ES-I3 (cell line): Measurements from ENCODE around the gene TTC9B.

Source experiments
- H3K36me3 ChIP-seq: 2 replicates; pipeline ENCODE4 v1.6.1; 2013; ENCODE audit warnings: mild to moderate bottlenecking, low read length, control low read depth, moderate library complexity; ENCODE audit not compliant: insufficient read depth
- H3K4me1 ChIP-seq: 2 replicates; pipeline ENCODE4 v1.6.1; 2013; ENCODE audit warnings: mild to moderate bottlenecking, control low read depth, low read length; ENCODE audit not compliant: insufficient read depth
- H3K9ac ChIP-seq: 2 replicates; pipeline ENCODE4 v1.6.1; 2013; ENCODE audit warnings: low read depth, mild to moderate bottlenecking, low read length, moderate library complexity
- H3K9me3 ChIP-seq: 2 replicates; pipeline ENCODE4 v1.6.1; 2013; ENCODE audit warnings: mild to moderate bottlenecking, low read length, moderate library complexity; ENCODE audit not compliant: control insufficient read depth, insufficient read depth

Gene TTC9B

DNA sequence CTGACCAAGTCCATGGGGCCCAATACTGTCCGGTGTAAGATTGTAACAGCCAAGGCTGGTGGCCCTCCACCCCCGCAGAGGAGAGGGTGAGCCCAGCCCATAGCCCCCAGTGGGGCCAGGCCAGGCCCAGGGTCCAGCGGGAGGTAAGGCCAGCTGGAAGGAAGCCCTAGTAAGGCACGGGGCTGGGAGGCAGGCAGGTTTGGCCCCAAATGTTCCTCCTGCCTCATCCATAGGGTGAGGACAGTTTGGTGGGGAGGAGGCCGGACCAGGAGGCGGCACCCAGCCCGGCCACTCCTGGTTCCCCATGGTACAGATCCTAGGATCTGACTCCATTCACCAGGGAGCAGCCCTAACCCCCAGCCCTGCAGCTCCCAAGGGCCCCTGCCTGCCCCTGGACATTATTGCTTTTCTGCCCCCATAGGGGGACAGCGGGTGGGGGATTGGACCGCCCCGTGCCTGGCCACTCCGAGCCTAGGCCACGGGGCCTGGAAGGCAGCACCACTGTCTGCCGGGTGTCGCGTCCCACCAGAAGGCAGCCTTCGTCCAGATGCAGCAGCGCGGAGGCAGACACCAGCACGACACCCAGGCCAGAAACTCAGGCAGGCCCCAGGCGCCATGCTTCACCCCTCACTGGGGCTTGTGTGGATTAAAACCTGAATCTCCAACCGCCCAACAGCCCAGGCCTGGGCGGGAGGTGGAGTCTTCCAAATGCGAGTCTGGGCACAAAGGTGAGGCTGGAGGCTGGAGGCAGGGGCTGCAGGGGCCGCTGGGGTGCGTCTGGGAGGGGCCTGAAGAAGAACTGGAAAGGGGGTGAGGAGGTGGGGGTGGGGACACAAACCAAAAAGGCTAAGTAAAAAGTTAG lies 15.0 kb upstream of the TTC9B start:
- Histone ChIP-seq H3K9me3 (no peaks in the 10 kb centered on the region), H3K36me3 (no peaks in the 10 kb centered on the region), H3K9ac (no peak overlapping the region), H3K4me1 (peaks cover 25% of the 10 kb centered on the region)

DNA sequence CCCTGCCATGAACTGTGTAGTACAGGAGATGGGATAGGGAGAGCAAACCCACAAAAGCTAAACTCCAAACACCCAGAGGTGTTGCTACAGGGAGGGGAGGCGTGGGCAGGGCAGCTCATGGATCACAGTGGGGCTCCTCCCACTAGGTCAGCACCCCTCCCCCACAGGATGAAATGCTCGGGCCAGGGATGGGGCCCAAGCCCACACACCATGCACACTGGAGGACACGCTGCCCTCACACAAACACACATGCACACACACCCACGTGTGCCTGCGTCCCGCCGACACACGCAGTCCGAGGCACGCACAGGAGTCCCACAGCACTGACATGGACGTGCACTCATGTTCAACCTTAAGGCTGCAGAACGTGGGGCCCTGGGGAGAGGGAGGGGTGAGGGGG lies 14.3 kb upstream of the TTC9B start:
- Histone ChIP-seq H3K9ac (no peak overlapping the region), H3K36me3 (no peaks in the 10 kb centered on the region), H3K9me3 (no peaks in the 10 kb centered on the region), H3K4me1 (peaks cover 25% of the 10 kb centered on the region)

DNA sequence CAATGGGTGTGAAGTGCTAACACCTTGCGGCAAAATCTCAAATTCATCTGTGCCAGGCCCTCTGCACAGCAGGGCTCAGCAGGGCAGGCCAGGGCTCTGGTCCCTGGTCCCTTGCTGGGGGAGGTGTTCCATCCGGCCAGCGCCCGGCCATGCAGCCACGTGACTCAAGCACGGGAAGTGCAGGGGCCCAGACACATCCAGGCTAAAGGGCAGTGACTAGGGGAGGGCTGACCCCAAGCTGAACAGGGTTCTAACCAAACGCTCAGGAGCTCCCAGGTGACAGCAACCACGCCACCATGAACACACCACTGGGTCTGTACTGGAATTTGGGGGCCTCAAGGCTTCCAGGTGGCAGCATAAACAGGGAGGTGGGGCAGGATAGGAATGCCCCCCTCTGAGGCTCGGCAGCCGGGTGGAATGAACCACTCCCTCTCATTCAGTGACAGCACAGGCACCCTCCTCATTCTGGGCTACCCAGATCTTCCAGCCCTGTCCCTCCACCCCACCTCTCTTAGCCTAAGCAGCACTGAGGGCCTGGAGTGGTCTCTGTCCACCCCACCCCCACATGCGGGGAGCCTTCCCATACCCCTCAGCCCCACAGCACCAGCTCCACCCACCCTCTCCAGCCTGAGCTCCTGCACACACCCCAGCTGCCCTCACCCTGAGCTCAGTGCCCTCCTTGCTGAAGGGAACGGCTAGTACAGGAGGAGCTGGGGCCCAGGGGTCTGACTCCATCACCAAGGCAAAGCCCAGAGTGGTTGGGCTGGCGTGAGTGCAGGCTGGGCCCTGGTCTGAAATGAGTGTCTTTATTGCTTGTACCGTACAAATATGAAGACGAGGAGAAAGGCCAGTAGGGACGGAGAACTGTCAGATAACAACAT lies 13.6 kb upstream of the TTC9B start:
- Histone ChIP-seq H3K36me3 (no peaks in the 10 kb centered on the region), H3K9me3 (no peaks in the 10 kb centered on the region), H3K4me1 (peaks cover 25% of the 10 kb centered on the region), H3K9ac (peak overlapping the region; percentile 11; the same call in 1 of the 2 replicates)

DNA sequence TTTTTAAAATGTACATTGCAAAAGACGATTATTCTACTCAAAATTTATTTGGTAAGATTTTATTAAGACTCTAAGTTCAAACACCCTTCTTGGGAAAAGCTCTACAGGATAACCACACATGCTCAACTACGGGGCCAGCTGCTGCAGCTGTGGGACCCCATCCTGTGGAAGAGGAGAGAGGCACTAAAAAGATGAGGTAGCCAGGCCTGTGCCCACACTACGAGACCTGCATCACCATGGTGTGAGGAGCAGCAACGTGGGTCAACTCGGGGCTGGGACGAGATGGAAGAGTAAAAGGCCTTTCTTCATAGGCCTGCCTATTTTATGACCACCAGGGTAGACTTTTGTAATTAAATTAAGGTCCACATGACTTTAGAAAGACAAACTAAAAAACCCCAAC lies 12.9 kb upstream of the TTC9B start:
- H3K4me1 ChIP-seq, result peaks cover 25% of the 10 kb centered on the region
- no peaks in the 10 kb centered on the region for H3K9me3 ChIP-seq
- H3K36me3 ChIP-seq, result no peaks in the 10 kb centered on the region
- no peak overlapping the region for H3K9ac ChIP-seq

DNA sequence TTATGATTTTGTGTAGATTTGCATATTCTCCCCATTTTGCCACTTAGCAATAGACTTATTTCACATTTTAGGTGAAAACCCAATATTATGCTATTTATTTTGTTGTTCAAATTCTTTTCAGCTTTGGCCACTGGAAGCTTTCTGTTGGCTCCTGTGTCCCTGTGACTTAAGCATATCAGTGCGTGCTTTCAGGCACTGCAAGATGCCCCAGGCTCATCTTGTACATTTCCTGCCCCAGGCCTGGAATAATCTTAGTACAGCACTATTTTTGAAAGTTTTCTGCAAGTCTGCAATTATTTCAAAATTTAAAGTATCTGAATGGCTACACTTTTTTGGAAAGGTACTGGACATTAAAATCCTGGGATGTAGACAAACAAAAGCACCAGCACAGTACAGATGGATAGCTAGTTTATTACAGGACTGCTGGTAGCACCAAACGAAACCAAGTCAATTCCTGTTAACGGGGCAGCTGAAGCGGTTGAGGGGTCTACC lies 11.8 kb upstream of the TTC9B start:
- no peaks in the 10 kb centered on the region for H3K36me3 ChIP-seq
- H3K9ac ChIP-seq, result no peak overlapping the region
- H3K4me1 ChIP-seq, result peaks cover 25% of the 10 kb centered on the region
- H3K9me3 ChIP-seq, result no peaks in the 10 kb centered on the region

DNA sequence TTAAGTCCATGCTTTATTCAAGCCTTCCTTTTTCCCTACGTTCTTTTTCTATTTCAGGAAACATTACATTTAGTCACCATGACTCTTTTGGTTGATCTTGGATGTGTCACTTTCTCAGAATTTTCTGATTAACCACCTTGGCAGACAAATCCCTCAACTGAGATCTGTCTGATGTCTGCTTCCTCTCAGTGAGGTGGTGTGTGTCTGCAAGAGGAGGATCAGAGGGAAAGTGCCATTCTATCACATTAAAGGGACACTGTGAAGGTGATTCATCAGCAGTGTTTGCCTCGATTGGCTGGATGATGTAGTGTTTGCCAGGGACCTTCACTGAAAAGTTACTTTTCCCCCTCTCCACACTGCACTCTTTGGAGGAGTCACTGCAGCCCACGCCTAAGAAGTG lies 11.3 kb upstream of the TTC9B start:
- H3K4me1 ChIP-seq, result peaks cover 25% of the 10 kb centered on the region
- H3K9ac ChIP-seq, result no peak overlapping the region
- no peaks in the 10 kb centered on the region for H3K9me3 ChIP-seq
- no peaks in the 10 kb centered on the region for H3K36me3 ChIP-seq

DNA sequence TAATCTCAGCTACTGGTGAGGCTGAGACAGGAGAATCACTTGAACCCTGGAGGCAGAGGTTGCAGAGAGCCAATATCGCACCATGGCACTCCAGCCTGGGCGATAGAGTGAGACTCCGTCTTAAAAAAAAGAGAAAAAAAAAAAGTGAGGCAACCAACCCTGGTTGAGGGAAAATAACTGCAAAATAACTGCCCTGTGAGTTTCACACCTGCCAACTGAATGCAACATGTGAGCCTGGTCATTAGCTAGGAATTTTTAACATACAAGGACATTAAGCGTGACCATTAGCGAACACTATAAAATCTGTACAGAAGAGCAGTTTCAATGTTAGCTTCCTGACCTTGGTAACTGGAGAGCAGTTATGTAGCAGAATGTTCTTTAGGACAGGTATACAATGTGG lies 10.7 kb upstream of the TTC9B start:
- peaks cover 25% of the 10 kb centered on the region for H3K4me1 ChIP-seq
- H3K9me3 ChIP-seq, result no peaks in the 10 kb centered on the region
- H3K36me3 ChIP-seq, result no peaks in the 10 kb centered on the region
- H3K9ac ChIP-seq, result no peak overlapping the region

DNA sequence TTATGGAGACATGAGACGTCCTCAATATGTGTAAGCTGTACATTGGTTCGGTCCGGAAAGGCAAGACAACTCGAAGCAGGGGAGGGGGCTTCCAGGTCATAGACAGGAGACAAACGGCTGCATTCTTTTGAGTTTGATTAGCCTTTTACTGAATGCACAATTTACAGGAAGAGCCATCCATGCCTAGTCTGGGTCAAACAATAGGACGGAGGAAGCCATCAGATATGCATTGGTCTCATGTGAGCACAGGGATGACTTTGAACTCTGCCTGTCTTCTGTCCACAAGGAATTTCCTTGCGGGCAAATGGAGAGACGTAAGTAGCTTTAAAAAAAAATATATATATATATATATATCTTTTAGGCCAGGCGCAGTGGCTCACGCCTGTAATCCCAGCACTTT lies 10.2 kb upstream of the TTC9B start:
- Histone ChIP-seq H3K4me1 (peaks cover 25% of the 10 kb centered on the region), H3K9me3 (no peaks in the 10 kb centered on the region), H3K36me3 (no peaks in the 10 kb centered on the region), H3K9ac (no peak overlapping the region)

DNA sequence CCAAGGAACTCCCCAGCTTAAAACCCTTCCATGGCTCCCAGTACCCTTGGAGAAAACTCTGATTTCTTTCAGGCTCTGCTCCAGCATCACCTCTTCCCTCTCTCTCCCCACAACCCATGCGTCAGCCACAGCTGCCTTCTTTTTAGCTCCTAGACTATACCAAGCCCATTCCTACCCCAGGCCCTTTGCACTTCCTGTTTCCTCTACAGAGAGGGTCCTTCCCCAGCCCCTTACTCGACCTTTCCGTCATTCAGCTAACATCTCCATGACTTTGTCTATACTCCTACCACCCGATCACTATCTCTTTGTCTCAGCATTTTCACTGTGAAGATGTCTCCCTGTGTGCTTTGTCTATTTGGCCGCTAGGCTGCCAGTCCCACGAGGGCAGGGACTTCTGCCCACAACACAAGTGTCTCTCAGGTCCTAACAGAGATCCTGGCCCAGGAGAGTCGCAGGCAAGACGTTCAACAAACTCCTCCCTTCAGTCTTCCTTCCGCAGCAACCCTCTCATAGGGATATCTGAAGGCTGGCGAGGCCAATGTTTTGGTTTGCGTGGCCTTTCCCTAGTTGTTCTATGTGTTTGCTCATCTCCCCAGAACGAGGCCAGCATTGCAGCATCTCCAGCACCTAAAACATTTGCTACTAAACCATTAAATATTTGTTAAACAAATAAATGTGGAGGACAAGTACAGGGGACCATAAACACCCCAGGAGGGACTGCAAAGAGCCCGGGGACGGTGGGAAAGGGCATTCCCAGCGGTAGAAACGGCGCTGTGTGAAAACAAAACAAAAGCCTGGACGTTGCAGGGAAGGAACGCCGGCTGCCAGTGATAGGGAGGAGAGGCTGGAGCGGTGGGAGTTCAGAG lies 7.5 kb upstream of the TTC9B start:
- peak overlapping the region; percentile 21; the same call in 1 of the 2 replicates for H3K9ac ChIP-seq
- no peaks in the 10 kb centered on the region for H3K36me3 ChIP-seq
- peaks cover 5% of the 10 kb centered on the region; the same call in 1 of the 2 replicates for H3K4me1 ChIP-seq
- no peaks in the 10 kb centered on the region for H3K9me3 ChIP-seq

DNA sequence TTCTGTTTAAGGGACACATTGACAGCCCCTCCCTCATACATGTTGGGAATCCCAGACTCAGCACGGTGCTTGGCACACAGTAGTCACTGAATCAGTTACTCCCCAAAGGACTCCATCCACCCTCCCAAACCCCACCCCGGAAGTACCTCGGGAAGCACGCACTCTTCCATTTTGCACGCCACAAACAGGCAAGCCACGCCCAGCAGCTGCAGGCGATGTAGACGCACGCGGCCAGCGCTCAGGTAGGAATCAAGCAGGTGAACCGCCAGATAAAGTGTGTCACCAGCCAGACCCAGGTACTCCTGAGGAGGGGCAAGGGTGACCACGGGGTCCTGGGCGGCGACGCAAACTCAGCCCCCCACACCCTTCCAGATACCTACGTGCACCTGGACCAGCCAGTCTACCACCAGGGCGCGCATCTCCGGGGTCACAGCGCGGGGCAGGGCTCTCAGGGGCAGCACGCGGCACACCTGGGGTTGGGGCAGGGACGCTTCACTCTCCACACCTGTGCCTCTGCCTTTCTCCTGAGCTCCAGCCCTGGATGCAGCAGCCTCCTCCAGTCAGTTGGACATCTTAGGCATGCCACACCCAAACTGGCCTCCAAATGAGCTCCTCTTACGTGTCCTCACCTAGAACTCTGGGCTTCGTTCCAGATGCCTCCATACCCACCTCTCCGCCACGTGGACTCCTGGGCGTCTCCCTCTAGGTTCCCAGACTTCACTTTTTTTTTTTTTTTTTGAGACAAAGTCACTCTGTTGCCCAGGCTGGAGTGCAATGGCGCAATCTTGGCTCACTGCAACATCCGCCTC lies 6.4 kb upstream of the TTC9B start:
- Histone ChIP-seq H3K36me3 (no peaks in the 10 kb centered on the region), H3K4me1 (peaks cover 2% of the 10 kb centered on the region; the same call in 1 of the 2 replicates), H3K9me3 (no peaks in the 10 kb centered on the region), H3K9ac (no peak overlapping the region)

DNA sequence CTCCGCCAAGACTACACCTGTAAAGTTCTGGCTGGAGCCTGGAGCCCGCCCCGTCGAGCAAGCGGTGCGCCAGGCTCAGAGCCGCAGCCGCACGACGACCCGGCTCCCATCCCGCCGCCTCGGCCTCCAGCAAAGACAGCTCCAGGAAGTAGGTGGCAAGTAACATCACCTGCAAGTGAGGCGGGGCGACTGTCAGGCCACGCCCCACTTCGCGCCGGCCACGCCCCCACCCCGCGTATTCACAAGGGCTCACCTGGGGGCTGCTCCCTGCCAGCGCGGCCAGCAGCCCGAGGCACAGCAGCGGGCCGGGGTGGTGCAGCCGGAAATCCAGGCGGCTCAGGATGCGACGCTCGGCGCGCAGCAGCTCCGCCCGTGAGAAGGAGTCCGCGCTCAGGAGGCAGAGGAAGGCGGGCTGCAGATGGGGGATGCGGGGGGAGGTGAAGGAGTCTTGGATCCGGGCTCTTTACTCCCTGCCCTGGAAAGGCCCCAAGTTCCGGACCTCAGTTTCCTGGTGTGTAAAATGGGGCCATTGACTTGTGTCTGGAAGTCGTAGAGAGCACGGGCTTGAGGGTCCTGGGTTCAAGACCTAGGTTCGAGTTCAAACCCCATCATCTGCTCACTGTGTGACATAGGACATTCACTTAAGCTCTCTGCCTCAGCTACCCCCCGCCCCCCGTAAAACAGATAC lies 5.1 kb upstream of the TTC9B start:
- peak overlapping the region; percentile 44; the same call in 1 of the 2 replicates for H3K9ac ChIP-seq
- no peaks in the 10 kb centered on the region for H3K4me1 ChIP-seq
- no peaks in the 10 kb centered on the region for H3K36me3 ChIP-seq
- H3K9me3 ChIP-seq, result no peaks in the 10 kb centered on the region

DNA sequence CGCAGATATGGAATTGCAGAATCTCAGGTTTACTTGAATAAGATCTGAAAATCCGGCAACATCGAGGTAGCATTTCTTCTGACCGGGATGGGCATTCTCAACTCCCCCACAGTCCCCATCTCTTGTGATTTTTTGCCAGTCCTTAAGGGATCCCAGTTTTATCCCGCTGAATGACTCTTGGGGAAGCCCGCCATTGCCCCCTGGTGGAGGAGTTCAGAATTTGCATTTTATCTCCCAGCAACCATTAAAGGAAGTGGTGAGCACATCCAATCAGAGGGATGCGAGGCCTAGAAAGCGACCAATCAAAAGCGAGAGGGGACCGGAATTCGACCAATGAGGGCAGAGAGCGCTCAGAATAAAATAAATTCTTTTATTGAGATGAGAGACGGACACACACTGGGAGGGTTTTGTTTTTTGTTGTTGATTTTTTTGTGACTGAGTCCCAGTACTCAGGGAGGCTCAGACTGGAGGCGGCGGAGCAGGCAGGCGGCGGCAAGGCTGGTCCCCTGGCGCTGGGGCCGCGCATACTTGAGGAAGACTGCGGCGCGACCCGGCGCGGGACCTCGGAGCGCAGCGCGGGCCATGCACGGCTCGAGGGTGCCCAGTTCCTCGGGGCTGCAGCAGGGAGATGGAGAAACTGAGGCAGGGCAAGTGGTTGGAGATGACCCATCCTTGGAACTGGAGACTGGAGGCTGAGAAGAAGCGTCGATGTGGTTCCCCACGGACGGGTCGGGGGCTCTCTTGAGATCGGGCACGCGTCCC lies 3.9 kb upstream of the TTC9B start:
- Histone ChIP-seq H3K9me3 (no peaks in the 10 kb centered on the region), H3K4me1 (no peaks in the 10 kb centered on the region; the same call in 1 of the 2 replicates), H3K9ac (no peak overlapping the region), H3K36me3 (no peaks in the 10 kb centered on the region)
